K562 (cell line): ENCODE measurements around the gene C1R. TPM values are rescaled to one million over a fixed set of nuclear protein-coding genes. Genes with fewer than 3 reads are reported as not detected.

Source experiments
- ARID2 ChIP-seq: fragments of 450-650 bp; IDR thresholded peaks from 2 replicates; pipeline ENCODE4 v1.6.1; 2017; ENCODE audit warnings: antibody characterized with exemption, mild to moderate bottlenecking
- CREM ChIP-seq: IDR thresholded peaks from 2 replicates; pipeline ENCODE4 v1.6.1; 2014; ENCODE audit warnings: antibody characterized with exemption, low read depth
- FOSL1 ChIP-seq: fragments of 200-800 bp; sonication (Bioruptor generic); conservative IDR thresholded peaks from 2 replicates; pipeline ENCODE4 v1.6.1; 2016; ENCODE audit warnings: missing genetic modification characterization, missing compliant biosample characterization
- MBD2 ChIP-seq: sonication (generic); IDR thresholded peaks from 2 replicates; pipeline ENCODE4 v1.6.1; 2016; ENCODE audit warnings: low read depth, borderline replicate concordance
- NRF1 ChIP-seq, 2 experiments: fragments of 450-650 bp; IDR thresholded peaks in 1 of 2; conservative IDR thresholded peaks in 1 of 2; 2 replicates each; pipeline ENCODE4 v1.6.1; 2014; ENCODE audit warnings: mild to moderate bottlenecking in 2 of 2
- PBX2 ChIP-seq, 2 experiments: IDR thresholded peaks in 1 of 2; conservative IDR thresholded peaks in 1 of 2; 2 replicates each; pipeline ENCODE4 v1.6.1; 2016; ENCODE audit warnings: low read depth in 2 of 2, mild to moderate bottlenecking in 1 of 2, missing compliant biosample characterization in 1 of 2, missing genetic modification characterization in 1 of 2, moderate library complexity in 1 of 2
- PKNOX1 ChIP-seq: fragments of 450-650 bp; IDR thresholded peaks from 2 replicates; pipeline ENCODE4 v1.6.1; 2016
- POLR2AphosphoS5 ChIP-seq: IDR thresholded peaks from 2 replicates; pipeline ENCODE4 v1.6.1; 2011; ENCODE audit warnings: mild to moderate bottlenecking, low read depth, low read length, moderate library complexity; ENCODE audit not compliant: control insufficient read depth, insufficient read depth
- POLR2G ChIP-seq: fragments of 200-400 bp; formaldehyde crosslinking; IDR thresholded peaks from 2 replicates; pipeline ENCODE4 v1.6.1; 2017; ENCODE audit warnings: low read depth, mild to moderate bottlenecking, antibody characterized with exemption, low read length, moderate library complexity
- RBM25 ChIP-seq: fragments of 200-400 bp; formaldehyde crosslinking; IDR thresholded peaks from 2 replicates; pipeline ENCODE4 v1.6.1; 2018; ENCODE audit warnings: low read length, low read depth, moderate library complexity; ENCODE audit not compliant: severe bottlenecking
- RUNX1 ChIP-seq: sonication (generic); IDR thresholded peaks from 2 replicates; pipeline ENCODE4 v1.6.1; 2016; ENCODE audit warnings: antibody characterized with exemption, low read depth
- TFE3 ChIP-seq: fragments of 450-650 bp; formaldehyde crosslinking; IDR thresholded peaks from 2 replicates; pipeline ENCODE4 v1.4.0; 2020; ENCODE audit warnings: mild to moderate bottlenecking, mixed read lengths
- VEZF1 ChIP-seq: fragments of 200-800 bp; sonication (Bioruptor generic); IDR thresholded peaks from 2 replicates; pipeline ENCODE4 v1.6.1; 2017; ENCODE audit warnings: missing genetic modification characterization, missing compliant biosample characterization
- ZNF133 ChIP-seq: fragments of 250-450 bp; sonication (Bioruptor Pico); IDR thresholded peaks from 2 replicates; pipeline ENCODE4 v1.4.0; 2020; ENCODE audit warnings: mild to moderate bottlenecking
- ZNF740 ChIP-seq, 3 experiments: fragments of 200-800 bp in 1 of 3; sonication (Bioruptor generic) in 1 of 3; sonication (generic) in 1 of 3; formaldehyde crosslinking in 1 of 3; IDR thresholded peaks; 2 replicates each; pipeline versions ENCODE4 v1.6.1 to v1.8.0; 2016 to 2022; ENCODE audit warnings: mild to moderate bottlenecking in 2 of 3, missing compliant biosample characterization in 2 of 3, missing genetic modification characterization in 2 of 3, missing genetic modification reagents in 1 of 3
- ZNF75A ChIP-seq: fragments of 450-650 bp; formaldehyde crosslinking; IDR thresholded peaks from 2 replicates; pipeline ENCODE4 v1.4.0; 2020; ENCODE audit warnings: mild to moderate bottlenecking
- polyA plus RNA-seq, 8 experiments: library from polyadenylated mRNA; depleted of rRNA in 4 of 8; stranded (reverse) in 5 of 8; unstranded in 3 of 8; fragments of >200 nt; fragmentation: Nextera tagmentation in 2 of 8; fragmentation: Illumina TruSeq in 1 of 8; extraction: Ambion mirVana in 2 of 8; extraction: Trizol in 1 of 8; gene quantifications; 2 replicates each; pipeline versions ENCODE4 v1.2.1 to v1.2.3, GENCODE V29; 2011 to 2014; ENCODE audit warnings: inconsistent platforms in 1 of 8, missing spikeins in 1 of 8
- total RNA-seq, 7 experiments: library from RNA; depleted of rRNA in 6 of 7; stranded (reverse); fragments of >200 nt in 6 of 7; fragmentation: Illumina TruSeq in 2 of 7; extraction: Trizol in 2 of 7; gene quantifications; 2 replicates each; pipeline versions ENCODE4 v1.2.1 to v1.2.3, GENCODE V29; 2011 to 2021; ENCODE audit warnings: low replicate concordance in 1 of 7

Gene C1R
- total and polyA plus RNA-seq, 9 of the 15 experiments (the other 6 are each of a cell fraction or from before 2014, with no cell fraction given) = 0.07 to 1.0 (median 0.33) TPM; not detected in 1

- TF ChIP-seq NRF1 (conservative IDR thresholded peaks at IDR 0.05 in 1 of 2, IDR thresholded peaks at IDR 0.05 in 1 of 2) = 0 out of 4 replicates have a peak, but pooled peaks of 1 of the 2 experiments have one; percentile 2
- TF ChIP-seq ZNF75A (CRISPR knock-in tag) = no peak
- peak; percentile 87 for TF ChIP-seq PBX2 (CRISPR knock-in tag; IDR thresholded peaks at IDR 0.05; ENCODE audit: low read depth)
- peak; percentile 96 for TF ChIP-seq PBX2 (tag; conservative IDR thresholded peaks at IDR 0.05; ENCODE audit: low read depth)
- TF ChIP-seq MBD2 = peak; percentile 67; the same call in 1 of the 2 replicates
- peak; percentile 99 for TF ChIP-seq PKNOX1
- TF ChIP-seq RBM25 = peak; percentile 50
- no peak for TF ChIP-seq ZNF133 (CRISPR knock-in tag)
- TF ChIP-seq TFE3 (CRISPR knock-in tag) = no peak
- peak; percentile 95 for TF ChIP-seq CREM
- 0 out of 2 replicates have a peak, but pooled peaks have one; percentile 13 for TF ChIP-seq POLR2AphosphoS5
- 0 out of 2 replicates have a peak, but pooled peaks have one; percentile 14 for TF ChIP-seq FOSL1 (tag)
- peak; percentile 52; the same call in 1 of the 2 replicates for TF ChIP-seq POLR2G
- peak; percentile 21; the same call in 1 of the 2 replicates for TF ChIP-seq RUNX1
- TF ChIP-seq ZNF740 (CRISPR knock-in tag; IDR thresholded peaks at IDR 0.05) = peak; percentile 64; the same call in 1 of the 2 replicates
- peak in 1 of 2 experiments; percentile 74; a peak in 2 of 4 replicates for TF ChIP-seq ZNF740 (tag; IDR thresholded peaks at IDR 0.05)
- peak; percentile 90 for TF ChIP-seq VEZF1
- TF ChIP-seq ARID2 = no peak
These were observed 37.8 kb upstream of the C1R start, which contains the start of gene CLSTN3 (continued) for GRCh38 chr12:7129872-7130691.
